Measurements from ENCODE around the gene FAM83G. TPM values are rescaled to one million over a fixed set of nuclear protein-coding genes. Genes with fewer than 3 reads are reported as not detected.

The FAM83G gene
- total RNA-seq, 3 donors from 2014 or later (not counting 1 experiment from before 2014, with no cell fraction given), result 3.8 to 6.5 (median 4.3) TPM

DNA sequence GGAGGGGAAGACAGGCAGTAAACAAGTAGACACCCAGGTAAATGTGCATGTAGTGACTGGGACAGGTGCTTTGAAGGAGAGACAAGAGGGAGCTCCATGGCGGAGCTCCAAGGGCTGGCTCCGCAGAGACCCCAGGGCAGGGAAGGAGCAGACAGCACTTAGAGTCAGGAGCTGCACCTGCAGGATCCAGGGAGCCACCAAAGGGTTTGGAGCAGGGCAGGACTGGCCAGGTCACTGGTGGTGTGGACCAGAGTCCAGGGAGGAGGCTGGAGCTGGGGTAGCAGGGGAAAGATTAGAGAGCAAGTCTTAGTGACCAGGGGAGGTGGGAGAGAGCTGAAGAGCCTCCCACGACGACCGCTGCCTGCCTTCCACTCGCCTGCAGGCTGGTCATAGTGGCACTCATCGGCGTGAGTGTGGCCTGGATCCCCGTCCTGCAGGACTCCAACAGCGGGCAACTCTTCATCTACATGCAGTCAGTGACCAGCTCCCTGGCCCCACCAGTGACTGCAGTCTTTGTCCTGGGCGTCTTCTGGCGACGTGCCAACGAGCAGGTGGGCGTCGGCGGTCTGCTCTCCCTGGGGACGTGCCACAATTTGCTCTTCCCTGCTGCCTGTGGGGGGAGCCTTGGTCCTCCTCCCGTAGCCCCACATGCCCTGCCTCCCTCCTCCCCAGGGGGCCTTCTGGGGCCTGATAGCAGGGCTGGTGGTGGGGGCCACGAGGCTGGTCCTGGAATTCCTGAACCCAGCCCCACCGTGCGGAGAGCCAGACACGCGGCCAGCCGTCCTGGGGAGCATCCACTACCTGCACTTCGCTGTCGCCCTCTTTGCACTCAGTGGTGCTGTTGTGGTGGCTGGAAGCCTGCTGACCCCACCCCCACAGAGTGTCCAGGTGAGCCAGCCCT lies 14.7 kb upstream of the FAM83G start:
- WGBS (ENCODE audit: insufficient coverage), result 87% methylated on average over 27 of the region's 27 CpGs
- H3K27me3 Mint-ChIP-seq (ENCODE audit: low read depth in 2 of 2), result peaks cover 0 to 12% of the 10 kb centered on the region in 2 donors
- H3K27ac Mint-ChIP-seq, result no peak overlapping the region
- peaks cover 0 to 3% of the 10 kb centered on the region in 2 donors for H3K4me1 Mint-ChIP-seq
- Histone ChIP-seq H3K9me3 (ENCODE audit: control insufficient read depth, insufficient read depth, low read length) (no peaks in the 10 kb centered on the region), H3K4me3 (ENCODE audit: low read length) (no peak overlapping the region), H3K4me1 (ENCODE audit: control insufficient read depth, insufficient read depth, low read length) (no peaks in the 10 kb centered on the region), H3K27me3 (ENCODE audit: control insufficient read depth, insufficient read depth, low read length) (no peaks in the 10 kb centered on the region), H3K27ac (ENCODE audit: low read length) (no peak overlapping the region), H3K36me3 (ENCODE audit: control insufficient read depth, insufficient read depth, low read length) (peaks cover 11% of the 10 kb centered on the region)
- DNase-seq (no peak), ATAC-seq (no peak)
- no peak overlapping the region for H3K4me3 Mint-ChIP-seq
- TF ChIP-seq, protein P1, sequence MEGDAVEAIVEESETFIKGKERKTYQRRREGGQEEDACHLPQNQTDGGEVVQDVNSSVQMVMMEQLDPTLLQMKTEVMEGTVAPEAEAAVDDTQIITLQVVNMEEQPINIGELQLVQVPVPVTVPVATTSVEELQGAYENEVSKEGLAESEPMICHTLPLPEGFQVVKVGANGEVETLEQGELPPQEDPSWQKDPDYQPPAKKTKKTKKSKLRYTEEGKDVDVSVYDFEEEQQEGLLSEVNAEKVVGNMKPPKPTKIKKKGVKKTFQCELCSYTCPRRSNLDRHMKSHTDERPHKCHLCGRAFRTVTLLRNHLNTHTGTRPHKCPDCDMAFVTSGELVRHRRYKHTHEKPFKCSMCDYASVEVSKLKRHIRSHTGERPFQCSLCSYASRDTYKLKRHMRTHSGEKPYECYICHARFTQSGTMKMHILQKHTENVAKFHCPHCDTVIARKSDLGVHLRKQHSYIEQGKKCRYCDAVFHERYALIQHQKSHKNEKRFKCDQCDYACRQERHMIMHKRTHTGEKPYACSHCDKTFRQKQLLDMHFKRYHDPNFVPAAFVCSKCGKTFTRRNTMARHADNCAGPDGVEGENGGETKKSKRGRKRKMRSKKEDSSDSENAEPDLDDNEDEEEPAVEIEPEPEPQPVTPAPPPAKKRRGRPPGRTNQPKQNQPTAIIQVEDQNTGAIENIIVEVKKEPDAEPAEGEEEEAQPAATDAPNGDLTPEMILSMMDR (IDR thresholded peaks at IDR 0.05), result no peak
- no peaks in the 10 kb centered on the region for H3K9me3 Mint-ChIP-seq
- H3K36me3 Mint-ChIP-seq, result no peaks in the 10 kb centered on the region
- intact Hi-C loops (cut with micrococcal nuclease), result no loop called here

DNA sequence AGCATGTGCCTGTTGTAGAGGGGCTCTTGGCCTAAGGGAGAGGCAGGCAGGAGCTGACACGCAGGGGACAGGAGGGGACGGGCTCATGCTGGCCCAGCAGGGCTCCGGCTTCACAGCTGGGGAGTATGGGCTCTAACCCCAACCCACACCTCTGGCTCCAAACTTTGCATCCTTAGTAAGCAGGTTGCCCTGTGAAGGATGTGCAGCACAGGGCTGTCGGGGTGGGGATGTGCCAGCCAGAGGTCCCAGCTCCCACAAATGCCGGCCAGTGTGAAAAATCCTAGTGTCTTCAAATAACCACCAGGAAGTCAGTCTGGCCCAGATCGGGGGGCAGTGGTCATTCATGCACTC lies 14.0 kb upstream of the FAM83G start:
- no peaks in the 10 kb centered on the region for H3K9me3 ChIP-seq (ENCODE audit: control insufficient read depth, insufficient read depth, low read length)
- WGBS (ENCODE audit: insufficient coverage), result 92% methylated on average over 6 of the region's 6 CpGs
- peaks cover 8% of the 10 kb centered on the region for H3K36me3 ChIP-seq (ENCODE audit: control insufficient read depth, insufficient read depth, low read length)
- no peaks in the 10 kb centered on the region for H3K27me3 ChIP-seq (ENCODE audit: control insufficient read depth, insufficient read depth, low read length)
- no peak overlapping the region for H3K4me3 ChIP-seq (ENCODE audit: low read length)
- H3K4me1 ChIP-seq (ENCODE audit: control insufficient read depth, insufficient read depth, low read length), result no peaks in the 10 kb centered on the region
- H3K27ac ChIP-seq (ENCODE audit: low read length), result no peak overlapping the region
- H3K4me1 Mint-ChIP-seq, result peaks cover 0 to 3% of the 10 kb centered on the region in 2 donors
- peaks cover 0 to 12% of the 10 kb centered on the region in 2 donors for H3K27me3 Mint-ChIP-seq (ENCODE audit: low read depth in 2 of 2)
- intact Hi-C loops (cut with micrococcal nuclease), result no loop called here
- no peaks in the 10 kb centered on the region for H3K36me3 Mint-ChIP-seq
- DNase-seq (no peak), ATAC-seq (no peak)
- H3K9me3 Mint-ChIP-seq, result no peaks in the 10 kb centered on the region
- TF ChIP-seq, protein P1 (IDR thresholded peaks at IDR 0.05), result no peak
- no peak overlapping the region for H3K27ac Mint-ChIP-seq
- H3K4me3 Mint-ChIP-seq, result no peak overlapping the region

DNA sequence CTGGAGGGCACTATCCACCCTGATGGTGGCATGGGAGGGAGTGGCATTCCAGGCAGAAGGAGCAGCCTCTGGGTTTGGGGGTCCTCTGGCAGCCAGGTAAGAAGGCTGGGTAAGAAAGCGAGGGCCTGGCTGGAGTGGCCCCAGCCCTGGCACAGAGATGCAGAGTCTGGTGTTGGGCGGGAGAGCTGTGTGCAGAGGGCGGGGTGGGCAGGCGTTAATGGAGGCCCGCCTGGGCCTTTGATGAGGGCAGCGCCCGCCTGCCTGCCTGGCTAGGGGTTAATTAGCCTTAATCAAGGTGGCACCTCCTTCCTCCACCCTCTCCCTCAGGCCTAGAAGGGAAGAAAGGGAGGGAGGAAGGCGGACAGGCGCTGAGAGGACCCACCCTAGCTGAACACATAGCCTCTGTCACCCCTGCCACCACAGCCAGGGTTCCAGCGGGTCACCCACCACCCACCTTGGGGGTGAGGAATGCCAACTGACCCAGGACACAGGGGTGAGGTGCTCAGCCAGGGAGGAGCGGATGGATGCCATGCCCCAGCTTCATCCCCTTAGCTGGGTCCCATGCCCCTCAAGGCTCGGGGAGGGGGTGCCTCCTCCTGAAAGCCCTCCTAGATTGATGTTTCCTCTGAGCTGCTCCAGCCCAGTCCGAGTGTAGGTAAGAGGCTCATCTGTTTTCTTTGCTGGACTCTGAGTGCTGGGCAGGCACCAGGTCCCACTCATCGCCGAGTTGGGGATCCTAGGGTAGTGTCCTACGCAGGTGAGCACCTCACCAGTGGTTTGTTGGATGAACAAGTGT lies 13.4 kb upstream of the FAM83G start:
- DNase-seq (no peak), ATAC-seq (no peak)
- Histone ChIP-seq H3K4me1 (ENCODE audit: control insufficient read depth, insufficient read depth, low read length) (no peaks in the 10 kb centered on the region), H3K27me3 (ENCODE audit: control insufficient read depth, insufficient read depth, low read length) (no peaks in the 10 kb centered on the region), H3K4me3 (ENCODE audit: low read length) (no peak overlapping the region), H3K9me3 (ENCODE audit: control insufficient read depth, insufficient read depth, low read length) (no peaks in the 10 kb centered on the region), H3K36me3 (ENCODE audit: control insufficient read depth, insufficient read depth, low read length) (peaks cover 8% of the 10 kb centered on the region), H3K27ac (ENCODE audit: low read length) (no peak overlapping the region)
- H3K27ac Mint-ChIP-seq, result no peak overlapping the region
- intact Hi-C loops (cut with micrococcal nuclease), result no loop called here
- H3K27me3 Mint-ChIP-seq (ENCODE audit: low read depth in 2 of 2), result peaks cover 0 to 12% of the 10 kb centered on the region in 2 donors
- H3K9me3 Mint-ChIP-seq, result no peaks in the 10 kb centered on the region
- H3K4me1 Mint-ChIP-seq, result peaks cover 0 to 3% of the 10 kb centered on the region in 2 donors
- TF ChIP-seq, protein P1 (IDR thresholded peaks at IDR 0.05), result no peak
- WGBS (ENCODE audit: insufficient coverage), result 80% methylated on average over 12 of the region's 16 CpGs
- no peak overlapping the region for H3K4me3 Mint-ChIP-seq
- H3K36me3 Mint-ChIP-seq, result no peaks in the 10 kb centered on the region

Measured in natural killer cell (primary cell).